Measurements from ENCODE around the gene DGKI.

DNA sequence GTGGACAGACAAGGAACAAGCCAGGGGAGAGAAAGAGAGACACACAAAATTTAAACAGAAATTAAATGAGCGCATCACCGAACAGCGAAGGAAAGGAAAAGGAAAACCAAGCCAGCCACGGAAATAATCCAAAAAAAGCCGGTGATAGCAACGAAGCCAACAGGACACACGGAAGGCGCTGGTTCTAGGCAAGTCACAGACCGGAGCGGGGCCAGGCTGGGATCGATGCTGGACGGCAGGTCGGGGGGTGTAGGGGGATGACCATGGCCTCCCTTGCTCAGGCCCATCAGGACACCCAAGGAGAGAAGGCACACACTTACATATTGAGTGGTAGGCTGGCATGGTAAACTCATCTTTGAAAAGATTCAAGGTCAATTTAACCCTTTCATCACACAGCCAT, 300.8 kb downstream of the DGKI start:
- TF ChIP-seq CTCF (IDR thresholded peaks at IDR 0.05; ENCODE audit: low read length) (no peak), EZH2 (IDR thresholded peaks at IDR 0.05; ENCODE audit: borderline replicate concordance, low read length) (no peak)
